Adipocyte (in vitro differentiated cells): ENCODE measurements around the gene NIPAL3.

Source experiments
- DNase-seq: peaks from one replicate; pipeline ENCODE4 v3.0.0-alpha.2; 2015; ENCODE audit warnings: low read depth
- H3K27me3 ChIP-seq: replicated peaks from 2 replicates; pipeline ENCODE4 v1.7.0; 2013; ENCODE audit warnings: mild to moderate bottlenecking, low read length, moderate library complexity; ENCODE audit not compliant: control insufficient read depth, insufficient read depth
- H3K36me3 ChIP-seq: 2 replicates; pipeline ENCODE4 v1.7.0; 2013; ENCODE audit warnings: low read length, mild to moderate bottlenecking, moderate library complexity; ENCODE audit not compliant: control insufficient read depth, insufficient read depth, severe bottlenecking
- H3K4me1 ChIP-seq: 2 replicates; pipeline ENCODE4 v1.7.0; 2013; ENCODE audit warnings: mild to moderate bottlenecking, low read length, moderate library complexity; ENCODE audit not compliant: control insufficient read depth, insufficient read depth
- H3K4me3 ChIP-seq: 2 replicates; pipeline ENCODE4 v1.7.0; 2013; ENCODE audit warnings: mild to moderate bottlenecking, low read length, moderate library complexity
- H3K9ac ChIP-seq: 2 replicates; pipeline ENCODE4 v1.7.0; 2013; ENCODE audit warnings: mild to moderate bottlenecking, low read length, moderate library complexity
- H3K9me3 ChIP-seq: 2 replicates; pipeline ENCODE4 v1.7.0; 2013; ENCODE audit warnings: mild to moderate bottlenecking, low read length, moderate library complexity; ENCODE audit not compliant: control insufficient read depth

NIPAL3 gene

GRCh38 chr1:24383381-24383940 is 32.1 kb upstream of the NIPAL3 start:
- Histone ChIP-seq H3K4me3 (no peak overlapping the region), H3K27me3 (peaks cover 2% of the 10 kb centered on the region), H3K36me3 (no peaks in the 10 kb centered on the region), H3K9ac (no peak overlapping the region), H3K4me1 (peaks cover 15% of the 10 kb centered on the region), H3K9me3 (no peaks in the 10 kb centered on the region)
- DNase-seq, result peak; percentile 59

GRCh38 chr1:24384251-24385090 is 31.1 kb upstream of the NIPAL3 start:
- peaks cover 18% of the 10 kb centered on the region for H3K4me1 ChIP-seq
- H3K4me3 ChIP-seq, result no peak overlapping the region
- no peaks in the 10 kb centered on the region for H3K36me3 ChIP-seq
- DNase-seq, result peak; percentile 76
- no peak overlapping the region for H3K9ac ChIP-seq
- peaks cover 2% of the 10 kb centered on the region for H3K27me3 ChIP-seq
- H3K9me3 ChIP-seq, result no peaks in the 10 kb centered on the region

GRCh38 chr1:24385160-24385940 is 30.3 kb upstream of the NIPAL3 start:
- H3K27me3 ChIP-seq, result peaks cover 2% of the 10 kb centered on the region
- no peak overlapping the region for H3K9ac ChIP-seq
- no peak for DNase-seq
- no peak overlapping the region for H3K4me3 ChIP-seq
- H3K36me3 ChIP-seq, result no peaks in the 10 kb centered on the region
- peaks cover 14% of the 10 kb centered on the region for H3K4me1 ChIP-seq
- H3K9me3 ChIP-seq, result no peaks in the 10 kb centered on the region

GRCh38 chr1:24386241-24386640 is 29.4 kb upstream of the NIPAL3 start:
- no peak overlapping the region for H3K9ac ChIP-seq
- H3K9me3 ChIP-seq, result no peaks in the 10 kb centered on the region
- peaks cover 2% of the 10 kb centered on the region for H3K27me3 ChIP-seq
- peaks cover 18% of the 10 kb centered on the region for H3K4me1 ChIP-seq
- DNase-seq, result no peak
- H3K4me3 ChIP-seq, result no peak overlapping the region
- H3K36me3 ChIP-seq, result no peaks in the 10 kb centered on the region

GRCh38 chr1:24386931-24387330 is 28.7 kb upstream of the NIPAL3 start:
- DNase-seq, result no peak
- H3K36me3 ChIP-seq, result no peaks in the 10 kb centered on the region
- peaks cover 2% of the 10 kb centered on the region for H3K27me3 ChIP-seq
- no peak overlapping the region for H3K4me3 ChIP-seq
- H3K9me3 ChIP-seq, result no peaks in the 10 kb centered on the region
- H3K9ac ChIP-seq, result no peak overlapping the region
- peaks cover 25% of the 10 kb centered on the region for H3K4me1 ChIP-seq

GRCh38 chr1:24387636-24388175 is 27.9 kb upstream of the NIPAL3 start:
- H3K9ac ChIP-seq, result no peak overlapping the region
- H3K9me3 ChIP-seq, result no peaks in the 10 kb centered on the region
- peaks cover 28% of the 10 kb centered on the region for H3K4me1 ChIP-seq
- H3K4me3 ChIP-seq, result no peak overlapping the region
- DNase-seq, result no peak
- peaks cover 2% of the 10 kb centered on the region for H3K27me3 ChIP-seq
- no peaks in the 10 kb centered on the region for H3K36me3 ChIP-seq

- Histone ChIP-seq H3K36me3 (no peaks in the 10 kb centered on the region), H3K9me3 (no peaks in the 10 kb centered on the region), H3K4me1 (peaks cover 30% of the 10 kb centered on the region), H3K9ac (no peak overlapping the region), H3K4me3 (no peak overlapping the region), H3K27me3 (peaks cover 2% of the 10 kb centered on the region)
- no peak for DNase-seq
These were observed 27.2 kb upstream of the NIPAL3 start for GRCh38 chr1:24388331-24388885.

GRCh38 chr1:24389231-24389678 is 26.3 kb upstream of the NIPAL3 start:
- DNase-seq, result no peak
- Histone ChIP-seq H3K4me1 (peaks cover 37% of the 10 kb centered on the region), H3K9me3 (no peaks in the 10 kb centered on the region), H3K9ac (no peak overlapping the region), H3K4me3 (no peak overlapping the region), H3K27me3 (peaks cover 2% of the 10 kb centered on the region), H3K36me3 (no peaks in the 10 kb centered on the region)

- H3K9me3 ChIP-seq, result no peaks in the 10 kb centered on the region
- no peaks in the 10 kb centered on the region for H3K36me3 ChIP-seq
- peaks cover 34% of the 10 kb centered on the region for H3K4me1 ChIP-seq
- H3K9ac ChIP-seq, result peak overlapping the region; percentile 71
- peak; percentile 96 for DNase-seq
- H3K4me3 ChIP-seq, result peak overlapping the region; percentile 54
- H3K27me3 ChIP-seq, result peaks cover 2% of the 10 kb centered on the region
These were observed 24.4 kb upstream of the NIPAL3 start for GRCh38 chr1:24390924-24391782.

GRCh38 chr1:24391882-24392603 is 23.6 kb upstream of the NIPAL3 start:
- Histone ChIP-seq H3K27me3 (peaks cover under 1% of the 10 kb centered on the region), H3K4me1 (peaks cover 34% of the 10 kb centered on the region), H3K9ac (peak overlapping the region; percentile 71), H3K36me3 (no peaks in the 10 kb centered on the region), H3K9me3 (no peaks in the 10 kb centered on the region), H3K4me3 (peak overlapping the region; percentile 54)
- DNase-seq, result peak; percentile 63
